ENCODE results near the gene RPP25L.

The RPP25L gene

DNA sequence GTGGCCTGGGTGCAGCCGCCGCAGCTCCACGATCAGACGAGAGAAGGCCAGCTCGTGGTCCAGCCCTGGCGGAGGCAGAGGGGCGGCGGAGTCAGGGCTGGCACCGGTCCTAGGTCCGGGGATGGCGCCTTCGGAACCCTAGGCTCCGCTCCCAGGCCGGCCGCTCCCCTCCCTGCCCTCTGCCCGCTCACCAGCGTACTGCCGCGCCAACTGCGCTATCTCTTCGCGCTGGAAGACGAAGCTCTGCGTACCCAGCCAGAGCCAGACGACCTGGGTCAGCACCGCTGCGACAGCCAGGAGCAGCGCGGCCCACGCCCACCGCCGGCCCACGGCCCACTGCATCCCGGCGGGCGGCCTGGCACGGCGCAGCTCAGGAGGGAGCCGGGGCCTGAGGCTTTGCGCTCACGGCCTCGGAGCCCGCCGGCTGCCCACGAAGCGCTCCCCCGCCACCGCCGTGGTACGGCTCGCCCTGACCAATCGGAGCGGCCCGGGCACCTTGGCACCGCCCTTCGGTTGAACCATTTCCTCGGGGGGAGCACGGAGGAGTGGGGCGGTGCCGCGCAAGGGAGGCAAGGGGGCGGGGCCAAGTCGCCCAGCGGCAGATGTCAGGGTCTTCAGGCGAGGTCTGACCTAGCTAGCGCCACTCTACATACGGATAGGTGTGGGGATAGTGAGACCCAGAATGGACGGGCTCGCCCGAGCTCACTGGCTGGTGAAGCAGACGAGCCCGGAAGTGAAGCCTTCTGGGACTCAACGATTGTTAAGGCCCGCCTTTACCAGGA is 25.6 kb upstream of the RPP25L start, which contains the start of gene SIGMAR1:
SIGMAR1 (minus strand) TSS at position 432 of the 782 bp plus-strand sequence; CDS start at position 342, 90 bp downstream.
- peak; percentile 92 for DNase-seq (ENCODE audit: low spot score)

DNA sequence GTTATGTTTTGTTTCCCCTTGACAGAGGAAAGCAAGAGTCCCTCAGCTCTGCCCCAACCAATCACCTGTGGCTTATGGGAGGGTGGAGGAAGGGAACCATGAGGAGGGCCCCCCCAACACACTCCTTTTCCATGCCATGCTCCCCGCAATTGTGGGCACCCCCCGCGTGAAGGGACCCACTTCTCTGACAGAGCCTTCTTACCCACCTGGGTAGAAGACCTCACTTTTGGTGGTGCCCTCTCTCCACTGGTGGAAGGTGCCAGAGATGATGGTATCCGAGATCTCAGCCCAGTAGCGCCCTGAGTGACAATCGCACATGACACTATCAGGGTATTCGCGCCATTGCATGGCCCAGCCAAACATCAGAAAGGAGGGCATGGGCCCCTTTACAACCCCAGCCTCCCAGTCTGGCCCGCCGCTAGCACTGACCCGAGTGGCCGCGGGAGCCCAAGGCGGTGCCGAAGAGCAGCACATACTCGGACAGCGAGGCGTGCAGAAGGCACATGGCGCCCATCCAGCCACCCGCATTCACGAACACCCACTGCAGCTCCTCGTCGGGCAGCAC is 25.0 kb upstream of the RPP25L start:
- DNase-seq (ENCODE audit: low spot score): no peak

DNA sequence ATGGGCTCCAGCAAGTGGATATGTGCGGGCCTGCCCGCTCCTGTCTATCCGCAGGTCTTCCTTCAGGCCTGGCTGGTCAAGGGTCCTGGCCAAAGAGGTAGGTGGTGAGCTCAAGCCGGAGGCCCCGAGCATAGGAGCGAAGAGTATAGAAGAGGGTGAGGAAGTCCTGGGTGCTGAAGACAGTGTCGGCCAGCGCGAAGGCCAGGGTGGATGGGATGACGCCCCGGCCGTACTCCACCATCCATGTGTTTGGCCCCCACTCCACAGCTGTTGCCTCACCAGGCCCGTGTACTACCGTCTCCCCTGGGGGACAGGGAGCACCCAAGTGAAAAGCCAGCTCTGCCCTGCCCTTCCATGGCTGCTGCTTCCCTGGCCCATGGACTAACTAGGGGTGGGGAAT is 23.7 kb upstream of the RPP25L start:
- DNase-seq (ENCODE audit: low spot score): no peak

DNA sequence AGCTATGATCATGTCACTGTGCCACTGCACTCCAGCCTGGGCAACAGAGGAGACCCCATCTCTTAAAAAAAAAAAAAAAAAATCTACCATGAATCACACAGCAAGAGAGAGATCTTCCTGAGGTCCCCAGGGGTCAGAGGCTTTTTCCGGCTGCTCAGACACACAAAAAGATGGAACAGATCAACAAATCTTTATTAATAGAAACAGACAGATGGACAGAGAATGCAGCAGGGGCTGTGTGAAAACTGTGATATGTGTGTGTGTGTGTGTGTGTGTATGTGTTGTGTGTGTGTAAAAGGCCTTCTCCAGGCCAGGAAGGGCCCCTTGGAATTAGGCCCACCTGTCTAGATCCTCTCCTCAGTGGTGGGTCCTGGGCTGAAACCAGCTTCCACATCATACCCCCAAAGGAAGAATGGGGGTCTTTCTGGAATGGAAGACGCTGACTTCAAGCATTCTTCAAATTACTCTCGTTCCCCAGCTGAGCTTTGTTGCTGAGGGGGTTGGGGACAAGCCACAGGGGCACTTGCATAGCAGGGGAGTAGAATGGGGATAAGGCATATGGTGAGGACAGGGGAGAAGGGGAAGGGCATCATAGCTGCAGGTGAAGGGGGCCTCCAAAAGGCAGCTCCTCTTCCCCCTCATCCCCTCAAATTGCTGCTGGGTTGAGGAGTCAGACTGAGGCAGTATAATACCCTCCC is 22.8 kb upstream of the RPP25L start:
- DNase-seq (ENCODE audit: low spot score): no peak

DNA sequence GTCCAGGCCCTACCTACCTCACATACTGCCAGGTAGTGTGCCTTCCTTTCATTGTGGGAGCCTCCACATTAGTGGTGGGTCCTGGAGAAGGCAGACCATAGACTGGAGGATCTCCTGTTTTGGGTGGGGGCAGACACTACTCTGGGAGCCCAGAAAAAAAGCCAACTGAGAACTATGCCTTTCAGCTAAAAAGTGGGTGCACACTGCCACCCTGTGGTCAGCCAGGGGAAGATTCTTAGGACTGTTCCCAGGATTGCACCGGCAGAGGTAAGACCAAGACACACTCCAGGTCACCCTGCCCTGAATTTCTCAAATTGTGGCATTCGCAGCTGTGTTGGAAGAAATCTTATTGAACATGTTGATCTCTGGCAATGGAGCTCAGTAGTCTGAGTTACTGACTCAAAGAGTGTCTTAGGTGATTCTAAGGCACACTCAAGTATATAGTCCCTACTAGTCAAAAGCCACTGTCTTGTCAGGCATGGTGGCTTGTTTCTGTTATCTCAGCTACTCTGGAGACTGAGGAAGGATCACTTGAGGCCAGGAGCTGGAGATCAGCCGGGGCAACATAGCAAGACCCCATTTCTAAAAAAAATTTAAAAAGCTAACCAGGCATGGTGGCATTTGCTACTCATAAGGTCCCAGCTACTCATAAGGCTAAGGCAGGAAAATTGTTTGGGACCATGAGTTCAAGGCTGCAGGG is 22.1 kb upstream of the RPP25L start:
- DNase-seq (ENCODE audit: low spot score): peak; percentile 76

DNA sequence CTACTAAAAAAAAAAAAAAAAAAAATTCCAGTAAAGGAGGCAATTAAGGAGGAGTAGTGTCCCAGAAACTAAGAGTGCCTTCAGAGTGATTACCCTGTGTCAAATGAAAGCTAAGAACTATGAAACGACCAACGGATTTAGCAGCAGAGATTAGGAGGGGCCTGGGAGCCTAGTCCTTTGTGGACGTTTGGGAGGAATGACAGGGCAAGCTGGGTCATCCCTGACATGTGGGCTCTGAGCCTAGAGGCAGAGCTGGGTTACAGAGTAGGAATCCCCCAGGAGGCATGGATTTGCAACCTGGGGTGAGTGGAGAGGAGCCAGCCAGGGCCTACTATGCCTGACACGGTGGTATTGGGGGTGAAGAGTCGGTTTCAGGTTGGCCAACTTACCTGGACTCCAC is 21.3 kb upstream of the RPP25L start:
- DNase-seq (ENCODE audit: low spot score): no peak

DNA sequence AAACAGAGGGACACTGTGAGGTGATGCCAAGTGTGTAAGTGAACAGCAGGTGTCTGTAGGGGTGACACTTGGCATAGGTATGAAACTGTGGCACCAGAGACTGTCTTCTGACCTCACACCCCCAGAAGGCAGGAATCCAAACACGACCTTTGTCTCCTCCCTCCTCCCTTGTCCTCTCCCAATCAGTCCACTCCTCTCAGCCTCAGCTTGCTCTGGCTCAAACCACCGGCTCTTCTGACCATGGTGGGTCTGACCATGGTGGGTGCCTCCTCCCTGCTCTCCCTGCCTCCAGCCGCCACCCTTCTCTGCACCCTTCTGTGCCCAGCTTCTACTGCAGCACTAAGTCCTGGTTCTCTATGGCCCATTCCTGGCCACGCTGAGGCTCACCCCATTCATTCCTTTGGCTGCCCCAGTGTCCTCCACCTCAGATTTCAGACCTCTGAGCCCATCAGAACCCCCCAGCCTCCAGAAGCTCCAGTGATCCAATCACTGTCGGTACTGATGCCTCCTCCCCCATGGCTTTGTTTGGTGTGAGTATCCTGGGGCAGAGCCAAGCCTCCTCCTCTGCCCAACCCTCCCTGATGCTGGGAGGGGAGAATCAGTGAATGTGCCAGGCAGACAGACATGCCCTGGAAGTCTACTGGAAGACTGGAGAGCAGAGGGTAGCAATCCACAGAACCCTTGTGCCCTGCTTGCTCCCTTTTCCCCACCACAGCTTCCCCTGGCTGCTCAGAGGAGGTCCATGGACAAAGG is 18.7 kb upstream of the RPP25L start:
- no peak for DNase-seq (ENCODE audit: low spot score)

DNA sequence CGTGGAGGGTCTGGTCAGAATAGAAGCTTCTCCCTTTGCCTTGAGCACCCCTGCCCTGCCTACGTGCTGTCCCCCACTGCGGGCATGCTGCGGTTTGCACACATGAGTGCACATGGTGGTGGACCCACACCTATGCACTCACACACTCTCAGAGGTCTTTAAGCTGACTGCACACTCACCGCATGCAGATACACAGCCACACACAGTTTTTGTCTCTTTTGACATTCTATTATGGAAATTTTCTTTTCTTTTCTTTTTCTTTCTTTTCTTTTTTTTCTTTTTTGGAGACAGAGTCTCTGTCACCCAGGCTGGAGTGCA is 17.6 kb upstream of the RPP25L start:
- DNase-seq (ENCODE audit: low spot score): no peak

DNA sequence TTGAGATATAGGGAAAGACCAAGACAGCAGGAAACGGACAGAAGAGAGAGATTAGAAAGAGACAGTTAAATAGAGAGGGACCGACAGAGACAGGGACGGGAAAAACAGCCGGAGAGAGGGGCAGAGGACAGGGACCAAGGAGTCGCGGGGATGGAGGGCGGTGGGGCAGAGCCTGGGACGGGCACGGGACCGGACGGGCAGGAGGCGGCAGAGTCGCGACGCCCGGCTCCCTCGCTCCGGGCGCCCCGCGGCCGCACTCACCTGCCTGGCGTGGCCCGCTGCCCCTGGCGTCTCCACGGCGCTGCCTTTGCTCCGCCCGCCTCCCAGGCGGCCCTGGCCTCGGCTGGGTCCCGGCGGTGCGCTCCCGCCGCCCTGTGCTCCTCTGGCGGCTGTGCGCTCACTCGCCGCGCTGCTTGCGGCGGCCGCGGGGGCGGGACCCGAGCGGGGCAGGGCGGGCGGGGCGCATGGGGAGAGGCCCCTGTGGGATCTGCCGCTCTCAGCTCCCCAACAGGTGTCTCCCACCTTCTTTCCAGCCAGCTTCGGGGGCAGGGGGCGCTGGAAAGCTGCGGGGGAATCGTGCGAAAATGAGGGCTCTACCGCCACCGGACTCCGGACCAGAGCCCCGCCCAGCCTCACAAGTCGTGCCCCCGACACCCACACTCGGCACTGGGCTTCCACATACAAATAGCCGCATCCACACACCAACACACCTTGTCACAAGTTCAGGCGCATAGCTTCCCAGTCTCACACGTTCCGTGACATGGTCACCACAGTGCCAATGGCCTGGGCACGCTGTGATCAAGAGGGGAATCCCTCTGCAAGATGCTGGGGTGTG is 17.0 kb upstream of the RPP25L start, which contains the start of gene ARID3C:
ARID3C (minus strand) TSS at position 411 of the 835 bp plus-strand sequence. CDS start 1,052 bp downstream, outside the sequence.
- peak; percentile 35 for DNase-seq (ENCODE audit: low spot score)

DNA sequence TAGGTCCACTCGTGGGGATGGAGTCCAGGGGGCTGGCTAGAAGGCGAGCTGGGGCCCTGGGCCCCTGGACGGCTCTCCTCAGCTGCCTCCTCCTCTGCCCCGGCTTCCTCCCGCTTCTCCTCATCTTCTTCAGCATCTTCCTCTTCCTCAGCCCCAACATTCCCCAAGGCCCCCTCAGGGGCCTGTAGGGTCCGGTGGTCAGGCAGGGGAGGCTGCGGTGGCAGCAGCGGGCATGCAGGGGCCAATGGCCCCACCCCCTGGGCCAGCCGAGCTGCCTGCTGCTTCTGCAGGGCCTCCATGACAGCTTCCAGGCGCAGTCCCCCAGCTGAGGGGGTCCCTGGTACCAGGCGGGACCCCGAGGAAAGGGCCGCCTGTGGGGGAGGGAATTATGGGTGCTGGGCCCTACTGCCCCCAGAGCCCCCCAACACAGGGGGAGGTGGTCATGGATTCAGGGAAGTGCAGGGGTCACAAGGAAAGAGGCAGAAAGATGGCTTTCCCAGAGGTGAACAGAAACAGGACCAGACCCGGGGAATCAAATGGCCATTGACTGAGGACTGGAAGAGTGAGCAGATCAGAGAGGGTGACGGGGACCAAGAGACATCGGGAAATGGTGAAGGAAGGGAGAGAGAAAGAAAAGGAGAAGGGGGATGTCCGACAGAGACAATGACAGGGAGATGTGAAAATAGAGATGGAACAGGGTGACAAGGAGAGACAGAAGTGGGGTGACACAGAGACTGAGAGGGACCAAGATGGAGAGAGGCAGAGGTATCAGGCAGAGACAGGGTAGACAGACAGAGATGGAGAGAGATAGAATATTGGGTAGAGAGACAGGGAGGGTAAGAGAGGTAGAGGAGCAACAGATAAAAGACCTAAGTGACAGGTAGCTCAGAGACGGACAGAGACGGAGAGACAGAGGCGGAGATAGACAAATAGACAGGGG is 16.1 kb upstream of the RPP25L start:
- DNase-seq (ENCODE audit: low spot score): no peak

DNA sequence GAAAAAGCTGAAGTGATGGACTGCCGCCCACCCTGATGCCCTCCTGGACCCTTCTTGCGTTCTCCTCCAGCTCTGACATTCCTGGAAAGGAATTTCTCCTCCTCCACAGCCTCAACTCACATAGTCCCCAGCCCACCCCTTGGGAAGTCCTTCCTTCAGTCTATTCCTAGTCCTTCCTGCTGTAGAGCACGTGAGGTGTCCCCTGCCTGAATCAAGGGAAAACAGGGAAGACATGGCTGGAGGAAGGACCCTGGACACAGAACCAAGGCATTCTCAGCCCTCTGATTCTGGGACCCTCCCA is 13.2 kb upstream of the RPP25L start:
- no peak for DNase-seq (ENCODE audit: low spot score)

DNA sequence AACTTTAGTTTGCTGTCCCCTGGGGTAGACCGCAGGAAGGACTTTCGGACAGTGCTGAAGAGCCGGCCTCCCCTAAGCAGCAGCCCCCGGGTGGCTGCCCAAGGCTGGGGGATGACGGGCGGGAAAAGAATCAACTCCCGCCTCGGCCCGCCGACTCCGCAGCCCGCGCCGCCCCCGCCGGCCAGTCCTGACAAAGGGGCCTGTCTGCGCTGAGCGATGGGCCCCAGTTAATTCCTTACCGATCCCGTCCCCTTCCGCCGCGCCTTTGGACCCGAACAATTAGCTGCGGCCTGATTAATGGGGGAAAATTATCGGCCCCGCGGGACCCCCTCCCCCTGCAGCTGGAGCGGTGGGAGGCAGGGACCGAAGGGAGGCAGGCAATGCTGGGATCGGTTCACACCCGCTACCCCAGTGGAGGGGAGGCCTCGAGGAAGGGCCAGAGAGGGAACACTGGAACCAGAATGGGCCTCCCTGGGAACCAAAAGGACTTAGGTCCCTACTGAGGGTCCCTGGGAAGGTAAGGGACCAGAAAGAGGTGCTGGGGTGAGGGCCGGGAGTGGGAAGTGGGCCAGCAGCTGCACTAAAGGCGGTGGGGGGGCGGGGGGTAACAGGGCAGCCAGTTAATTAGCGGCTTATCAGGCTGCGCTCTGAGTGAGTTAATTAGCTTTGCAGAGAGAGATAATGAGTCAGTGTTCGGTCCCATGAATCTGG is 12.7 kb upstream of the RPP25L start:
- no peak for DNase-seq (ENCODE audit: low spot score)

DNA sequence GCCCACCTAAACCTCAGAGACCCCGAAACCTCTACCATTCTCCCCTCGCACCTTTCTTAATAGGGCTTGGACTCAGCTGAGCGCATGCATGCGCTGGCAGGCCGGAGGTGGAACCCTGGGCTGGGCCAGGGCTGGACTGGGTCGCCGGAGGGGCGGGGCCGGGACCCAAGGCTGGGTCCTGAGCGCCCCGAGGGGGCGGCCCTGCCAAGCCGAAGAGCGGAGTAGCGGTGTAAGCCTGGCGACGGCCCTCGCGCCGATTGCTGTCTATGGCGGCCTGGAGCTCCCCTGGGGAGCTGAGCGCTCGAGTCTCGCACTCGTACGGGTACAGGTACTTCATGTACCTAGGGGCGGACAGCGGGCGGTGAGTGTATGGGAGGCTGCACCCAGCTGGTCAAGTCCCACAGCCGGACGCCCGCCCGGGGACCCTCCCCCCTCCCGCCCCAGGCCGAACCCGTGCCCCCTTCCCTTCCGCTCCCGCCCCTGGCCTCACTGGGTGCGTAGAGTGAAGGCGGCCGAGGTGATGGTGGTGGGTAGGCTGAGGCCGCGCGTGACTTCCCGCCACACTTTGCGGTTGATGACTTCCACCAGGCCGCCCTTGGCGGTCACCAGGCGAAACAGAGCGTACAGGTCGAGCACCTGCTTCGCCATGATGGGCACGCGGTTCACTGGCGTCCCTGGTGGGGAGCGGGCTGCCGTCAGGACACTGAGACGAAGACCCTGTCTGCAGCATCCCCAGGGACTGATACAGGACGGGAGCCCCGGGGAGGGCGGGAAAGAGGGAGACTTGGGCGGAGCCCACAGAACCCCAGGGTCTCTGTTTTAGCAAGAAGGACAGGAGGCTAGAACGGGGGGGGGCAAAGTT is 11.7 kb upstream of the RPP25L start:
- DNase-seq (ENCODE audit: low spot score): no peak

DNA sequence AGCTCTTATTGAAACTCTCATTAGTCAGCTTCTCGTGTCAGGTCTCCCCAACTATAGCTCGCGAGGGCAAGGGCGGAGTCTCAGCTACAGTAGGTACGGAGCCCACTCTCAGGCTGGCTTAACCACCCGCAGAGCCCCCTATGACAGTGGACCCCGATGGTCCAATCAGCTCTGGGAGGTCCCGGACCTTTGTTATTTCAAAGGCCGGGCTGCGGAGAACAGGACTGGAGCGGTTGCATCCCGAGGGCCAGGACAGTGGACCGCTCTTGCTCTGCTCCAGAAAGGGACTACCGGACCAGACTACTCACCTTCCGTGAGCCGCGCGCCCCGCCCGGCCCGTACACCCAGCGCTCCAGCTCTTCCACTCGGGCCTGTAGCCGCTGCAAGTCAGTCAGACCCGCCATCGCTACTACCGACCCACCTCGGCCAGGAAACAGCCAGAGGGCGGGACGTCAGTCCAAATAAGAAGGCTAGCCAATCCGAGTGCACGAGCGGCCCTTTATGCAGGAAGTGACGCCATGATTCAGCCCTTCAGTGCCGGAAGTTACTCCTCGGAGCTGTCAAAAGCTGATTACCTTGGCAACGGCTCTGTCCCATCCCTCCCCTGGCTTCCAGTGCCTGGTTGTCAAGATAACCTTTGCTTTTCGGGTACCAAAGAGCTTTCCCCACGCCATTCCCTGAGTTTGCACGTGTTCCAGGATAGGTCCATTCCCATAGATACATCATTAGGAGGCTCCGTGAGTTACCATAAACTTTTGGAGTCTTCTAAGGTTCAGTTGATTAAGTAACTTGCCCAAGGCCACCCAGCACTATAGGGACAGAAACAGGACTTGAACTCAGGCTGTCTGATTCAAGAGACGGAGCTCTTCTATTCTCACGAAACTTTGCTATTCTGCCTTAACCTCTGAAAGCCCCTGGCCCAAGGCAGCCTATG is 8.4 kb upstream of the RPP25L start, which contains the start of gene DCTN3:
DCTN3 (minus strand) TSS at position 435 of the 934 bp plus-strand sequence; CDS start at position 404, 31 bp downstream.
- peak; percentile 94 for DNase-seq (ENCODE audit: low spot score)

DNA sequence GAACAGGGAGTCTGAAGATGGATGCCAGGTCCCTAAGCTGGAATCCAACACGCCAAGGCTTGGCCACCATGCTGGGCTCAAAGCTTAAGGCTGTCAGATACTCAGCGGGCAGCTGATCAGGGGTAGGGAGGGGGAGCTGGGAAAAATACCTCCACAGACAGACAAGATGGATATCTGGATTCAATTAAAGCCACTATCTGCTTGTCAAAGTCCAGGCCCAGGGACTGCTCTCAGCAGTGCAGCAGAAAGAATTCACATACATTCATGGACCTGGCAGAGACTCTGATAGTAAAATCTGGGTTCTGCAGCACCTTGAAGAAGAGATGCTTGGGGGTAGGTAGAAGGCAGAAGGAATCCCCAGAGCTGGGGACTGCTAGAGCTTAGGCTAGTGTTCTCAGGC is 3.2 kb upstream of the RPP25L start:
- no peak for DNase-seq (ENCODE audit: low spot score)

DNA sequence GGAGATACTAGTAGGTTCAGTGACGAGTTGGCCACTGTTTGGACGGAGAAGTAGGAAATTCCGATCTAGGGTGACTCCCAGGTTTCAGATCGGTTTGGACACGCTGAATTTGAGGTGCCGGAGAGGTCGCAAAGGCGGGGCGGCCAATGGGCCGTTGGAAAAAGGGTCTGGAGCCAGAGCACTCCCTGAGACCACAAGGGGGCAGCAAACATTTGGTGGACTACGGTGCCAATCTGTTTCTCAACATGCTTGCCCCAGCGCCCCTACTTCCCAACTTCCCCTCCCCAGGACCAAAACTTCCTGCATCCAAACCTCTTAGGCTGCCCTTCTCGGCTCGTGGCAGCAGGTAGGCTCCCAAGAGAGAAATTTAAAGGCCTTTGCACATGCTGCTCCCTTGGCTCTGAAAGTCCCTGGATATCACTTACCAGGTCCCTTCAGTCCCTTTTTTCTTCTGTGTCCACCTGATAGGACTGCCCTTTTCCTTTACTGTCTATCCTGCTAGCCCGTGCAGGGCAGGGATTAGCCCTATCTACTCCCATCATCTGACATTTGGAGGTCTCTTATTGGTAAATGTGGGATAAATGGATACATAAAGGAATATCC is 992 bp upstream of the RPP25L start:
- DNase-seq (ENCODE audit: low spot score): peak; percentile 82
